Activated CD4-positive, alpha-beta T cell treated with anti-CD3 and anti-CD28 coated beads, Interleukin-2, amount 10 ng/mL, durations not matched to agents 24 days and 14 days (primary cell): ENCODE results near the gene LHFPL3. TPM values are rescaled to one million over a fixed set of nuclear protein-coding genes. Genes with fewer than 3 reads are reported as not detected.

Experiments
- DNase-seq: peaks from one replicate; pipeline ENCODE4 v3.0.0; 2022
- H3K27ac Mint-ChIP-seq: one replicate; pipeline ENCODE4 v1.8.0; 2022; ENCODE audit warnings: mild to moderate bottlenecking, mixed read lengths
- H3K27me3 Mint-ChIP-seq: one replicate; pipeline ENCODE4 v1.8.0; 2022; ENCODE audit warnings: mixed read lengths
- H3K36me3 Mint-ChIP-seq: one replicate; pipeline ENCODE4 v1.8.0; 2022; ENCODE audit warnings: low read depth, mild to moderate bottlenecking, mixed read lengths
- H3K4me1 Mint-ChIP-seq: one replicate; pipeline ENCODE4 v1.8.0; 2021; ENCODE audit warnings: mixed read lengths
- H3K4me3 Mint-ChIP-seq: one replicate; pipeline ENCODE4 v1.8.0; 2022; ENCODE audit warnings: mild to moderate bottlenecking, moderate library complexity, mixed read lengths
- H3K9me3 Mint-ChIP-seq: one replicate; pipeline ENCODE4 v1.8.0; 2021; ENCODE audit warnings: mixed read lengths
- intact Hi-C: fragments of 100-400 bp; cut with micrococcal nuclease; formaldehyde crosslinking; loops from one replicate; pipeline ENCODE4 v1.15.1; 2023
- total RNA-seq: library from RNA; stranded (reverse); gene quantifications from 2 replicates; pipeline ENCODE4 v1.2.3, GENCODE V29; 2022

Gene LHFPL3
- total RNA-seq, 1 donor from 2014 or later, result not detected

- no peaks in the 10 kb centered on the region for H3K9me3 Mint-ChIP-seq
- intact Hi-C loops, result no loop called here
- H3K36me3 Mint-ChIP-seq, result no peaks in the 10 kb centered on the region
- no peak overlapping the region for H3K4me3 Mint-ChIP-seq
- peaks cover 3% of the 10 kb centered on the region for H3K27me3 Mint-ChIP-seq
- DNase-seq, result no peak
- no peak overlapping the region for H3K27ac Mint-ChIP-seq
- no peaks in the 10 kb centered on the region for H3K4me1 Mint-ChIP-seq
Measured at GRCh38 chr7:104397442-104397841, 69.0 kb downstream of the LHFPL3 start.

- H3K36me3 Mint-ChIP-seq, result no peaks in the 10 kb centered on the region
- H3K4me3 Mint-ChIP-seq, result no peak overlapping the region
- intact Hi-C loops, result no loop called here
- no peak overlapping the region for H3K27ac Mint-ChIP-seq
- peaks cover 5% of the 10 kb centered on the region for H3K9me3 Mint-ChIP-seq
- no peaks in the 10 kb centered on the region for H3K4me1 Mint-ChIP-seq
- no peak for DNase-seq
- H3K27me3 Mint-ChIP-seq, result no peaks in the 10 kb centered on the region
Measured at GRCh38 chr7:104408371-104408770, 80.0 kb downstream of the LHFPL3 start.

- no peaks in the 10 kb centered on the region for H3K36me3 Mint-ChIP-seq
- no peak overlapping the region for H3K4me3 Mint-ChIP-seq
- no peaks in the 10 kb centered on the region for H3K4me1 Mint-ChIP-seq
- intact Hi-C loops, result no loop called here
- H3K27ac Mint-ChIP-seq, result no peak overlapping the region
- no peaks in the 10 kb centered on the region for H3K27me3 Mint-ChIP-seq
- DNase-seq, result no peak
- peaks cover 5% of the 10 kb centered on the region for H3K9me3 Mint-ChIP-seq
Measured at GRCh38 chr7:104410742-104411141, 82.3 kb downstream of the LHFPL3 start.

- H3K4me3 Mint-ChIP-seq, result no peak overlapping the region
- DNase-seq, result no peak
- H3K9me3 Mint-ChIP-seq, result peaks cover 5% of the 10 kb centered on the region
- H3K27ac Mint-ChIP-seq, result no peak overlapping the region
- H3K4me1 Mint-ChIP-seq, result no peaks in the 10 kb centered on the region
- no peaks in the 10 kb centered on the region for H3K27me3 Mint-ChIP-seq
- intact Hi-C loops, result no loop called here
- H3K36me3 Mint-ChIP-seq, result no peaks in the 10 kb centered on the region
Measured at GRCh38 chr7:104412911-104413310, 84.5 kb downstream of the LHFPL3 start.

- no peak overlapping the region for H3K27ac Mint-ChIP-seq
Measured at GRCh38 chr7:104414216-104414615, 85.8 kb downstream of the LHFPL3 start.

GRCh38 chr7:104415700-104416099 is 87.3 kb downstream of the LHFPL3 start:
- Mint-ChIP-seq H3K4me3 (no peak overlapping the region), H3K9me3 (no peaks in the 10 kb centered on the region), H3K27ac (no peak overlapping the region)

More at GRCh38 chr7:104414216-104414615, 85.8 kb downstream of the LHFPL3 start:
- no peaks in the 10 kb centered on the region for H3K4me1 Mint-ChIP-seq
- DNase-seq, result no peak
- intact Hi-C loops, result no loop called here
- no peaks in the 10 kb centered on the region for H3K9me3 Mint-ChIP-seq
- no peak overlapping the region for H3K4me3 Mint-ChIP-seq
- no peaks in the 10 kb centered on the region for H3K36me3 Mint-ChIP-seq
- H3K27me3 Mint-ChIP-seq, result no peaks in the 10 kb centered on the region

GRCh38 chr7:104416866-104417393 is 88.5 kb downstream of the LHFPL3 start:
- DNase-seq, result no peak
- no peaks in the 10 kb centered on the region for H3K27me3 Mint-ChIP-seq
- no peaks in the 10 kb centered on the region for H3K9me3 Mint-ChIP-seq
- H3K36me3 Mint-ChIP-seq, result no peaks in the 10 kb centered on the region
- H3K4me3 Mint-ChIP-seq, result no peak overlapping the region
- intact Hi-C loops, result no loop called here
- no peaks in the 10 kb centered on the region for H3K4me1 Mint-ChIP-seq
- H3K27ac Mint-ChIP-seq, result no peak overlapping the region

More at GRCh38 chr7:104415700-104416099, 87.3 kb downstream of the LHFPL3 start:
- no peaks in the 10 kb centered on the region for H3K27me3 Mint-ChIP-seq
- DNase-seq, result no peak
- no peaks in the 10 kb centered on the region for H3K4me1 Mint-ChIP-seq
- intact Hi-C loops, result no loop called here
- no peaks in the 10 kb centered on the region for H3K36me3 Mint-ChIP-seq

GRCh38 chr7:104431930-104432329 is 103.5 kb downstream of the LHFPL3 start:
- Mint-ChIP-seq H3K4me3 (no peak overlapping the region), H3K4me1 (no peaks in the 10 kb centered on the region), H3K27ac (no peak overlapping the region), H3K9me3 (no peaks in the 10 kb centered on the region), H3K27me3 (no peaks in the 10 kb centered on the region), H3K36me3 (no peaks in the 10 kb centered on the region)
- DNase-seq, result no peak
- intact Hi-C loops, result no loop called here

- H3K36me3 Mint-ChIP-seq, result no peaks in the 10 kb centered on the region
- H3K4me1 Mint-ChIP-seq, result no peaks in the 10 kb centered on the region
- H3K27ac Mint-ChIP-seq, result no peak overlapping the region
- no peaks in the 10 kb centered on the region for H3K9me3 Mint-ChIP-seq
- H3K4me3 Mint-ChIP-seq, result no peak overlapping the region
- no peak for DNase-seq
- intact Hi-C loops, result no loop called here
- peaks cover 6% of the 10 kb centered on the region for H3K27me3 Mint-ChIP-seq
Measured at GRCh38 chr7:104434129-104434528, 105.7 kb downstream of the LHFPL3 start.

- no peak overlapping the region for H3K4me3 Mint-ChIP-seq
Measured at GRCh38 chr7:104442481-104442880, 114.1 kb downstream of the LHFPL3 start.

GRCh38 chr7:104444017-104444416 is 115.6 kb downstream of the LHFPL3 start:
- intact Hi-C loops, result no loop called here
- no peak for DNase-seq

More at GRCh38 chr7:104442481-104442880, 114.1 kb downstream of the LHFPL3 start:
- no peaks in the 10 kb centered on the region for H3K4me1 Mint-ChIP-seq
- intact Hi-C loops, result no loop called here
- no peaks in the 10 kb centered on the region for H3K9me3 Mint-ChIP-seq
- H3K36me3 Mint-ChIP-seq, result no peaks in the 10 kb centered on the region
- no peak overlapping the region for H3K27ac Mint-ChIP-seq
- no peak for DNase-seq
- H3K27me3 Mint-ChIP-seq, result peaks cover 3% of the 10 kb centered on the region

GRCh38 chr7:104445393-104445792 is 117.0 kb downstream of the LHFPL3 start:
- no peaks in the 10 kb centered on the region for H3K4me1 Mint-ChIP-seq
- H3K27me3 Mint-ChIP-seq, result no peaks in the 10 kb centered on the region
- H3K9me3 Mint-ChIP-seq, result no peaks in the 10 kb centered on the region
- no peak overlapping the region for H3K4me3 Mint-ChIP-seq
- no peaks in the 10 kb centered on the region for H3K36me3 Mint-ChIP-seq
- no peak for DNase-seq
- no peak overlapping the region for H3K27ac Mint-ChIP-seq
- intact Hi-C loops, result no loop called here

More at GRCh38 chr7:104444017-104444416, 115.6 kb downstream of the LHFPL3 start:
- Mint-ChIP-seq H3K4me3 (no peak overlapping the region), H3K27ac (no peak overlapping the region), H3K36me3 (no peaks in the 10 kb centered on the region), H3K4me1 (no peaks in the 10 kb centered on the region), H3K9me3 (no peaks in the 10 kb centered on the region), H3K27me3 (no peaks in the 10 kb centered on the region)

GRCh38 chr7:104450861-104451260 is 122.5 kb downstream of the LHFPL3 start:
- Mint-ChIP-seq H3K36me3 (no peaks in the 10 kb centered on the region), H3K4me1 (no peaks in the 10 kb centered on the region), H3K9me3 (no peaks in the 10 kb centered on the region), H3K4me3 (no peak overlapping the region), H3K27ac (no peak overlapping the region), H3K27me3 (no peaks in the 10 kb centered on the region)
- no peak for DNase-seq
- intact Hi-C loops, result no loop called here

GRCh38 chr7:104453190-104453589 is 124.8 kb downstream of the LHFPL3 start:
- H3K9me3 Mint-ChIP-seq, result no peaks in the 10 kb centered on the region
- H3K27me3 Mint-ChIP-seq, result no peaks in the 10 kb centered on the region
- H3K36me3 Mint-ChIP-seq, result no peaks in the 10 kb centered on the region

GRCh38 chr7:104458875-104459274 is 130.5 kb downstream of the LHFPL3 start:
- H3K36me3 Mint-ChIP-seq, result no peaks in the 10 kb centered on the region
- no peaks in the 10 kb centered on the region for H3K27me3 Mint-ChIP-seq
- H3K9me3 Mint-ChIP-seq, result peaks cover 14% of the 10 kb centered on the region
- no peaks in the 10 kb centered on the region for H3K4me1 Mint-ChIP-seq
- no peak overlapping the region for H3K27ac Mint-ChIP-seq
- H3K4me3 Mint-ChIP-seq, result no peak overlapping the region
- no peak for DNase-seq
- intact Hi-C loops, result no loop called here

More at GRCh38 chr7:104453190-104453589, 124.8 kb downstream of the LHFPL3 start:
- no peak for DNase-seq
- Mint-ChIP-seq H3K4me1 (no peaks in the 10 kb centered on the region), H3K4me3 (no peak overlapping the region), H3K27ac (no peak overlapping the region)
- intact Hi-C loops, result no loop called here
